ENCODE measurements around the gene CCDC30. TPM values are rescaled to one million over a fixed set of nuclear protein-coding genes. Genes with fewer than 3 reads are reported as not detected.
A peak's percentile ranks its signal among the peaks of the same experiment; 100 is the strongest.

Gene CCDC30
- total RNA-seq, 1 donor from 2014 or later = 0.79 TPM

GRCh38 chr1:42439940-42440339 lies 23.1 kb upstream of the CCDC30 start:
- peak; percentile 96 for DNase-seq (ENCODE audit: low read depth)
- Histone ChIP-seq H3K4me3 (ENCODE audit: low read depth, low read length) (no peak overlapping the region), H3K27me3 (ENCODE audit: control insufficient read depth, insufficient read depth, low read length) (no peaks in the 10 kb centered on the region), H3K36me3 (ENCODE audit: control insufficient read depth, insufficient read depth, low read length) (no peaks in the 10 kb centered on the region)
- TF ChIP-seq CTCF (IDR thresholded peaks at IDR 0.05; ENCODE audit: insufficient read depth, low read length, severe bottlenecking) = no peak
- no peak for FAIRE-seq

- FAIRE-seq = peak; percentile 72
- Histone ChIP-seq H3K27me3 (ENCODE audit: control insufficient read depth, insufficient read depth, low read length) (no peaks in the 10 kb centered on the region), H3K4me3 (ENCODE audit: low read depth, low read length) (no peak overlapping the region), H3K36me3 (ENCODE audit: control insufficient read depth, insufficient read depth, low read length) (no peaks in the 10 kb centered on the region)
- TF ChIP-seq CTCF (IDR thresholded peaks at IDR 0.05; ENCODE audit: insufficient read depth, low read length, severe bottlenecking) = no peak
- no peak for DNase-seq (ENCODE audit: low read depth)
These were observed 20.4 kb upstream of the CCDC30 start for GRCh38 chr1:42442662-42443061.

- no peaks in the 10 kb centered on the region for H3K36me3 ChIP-seq (ENCODE audit: control insufficient read depth, insufficient read depth, low read length)
- no peak for FAIRE-seq
- no peak for TF ChIP-seq CTCF (IDR thresholded peaks at IDR 0.05; ENCODE audit: insufficient read depth, low read length, severe bottlenecking)
- no peak for DNase-seq (ENCODE audit: low read depth)
- H3K27me3 ChIP-seq (ENCODE audit: control insufficient read depth, insufficient read depth, low read length) = no peaks in the 10 kb centered on the region
- no peak overlapping the region for H3K4me3 ChIP-seq (ENCODE audit: low read depth, low read length)
These were observed 13.8 kb upstream of the CCDC30 start for GRCh38 chr1:42449256-42449655.

GRCh38 chr1:42450061-42450460 lies 13.0 kb upstream of the CCDC30 start:
- FAIRE-seq = peak; percentile 68
- H3K4me3 ChIP-seq (ENCODE audit: low read depth, low read length) = no peak overlapping the region
- H3K27me3 ChIP-seq (ENCODE audit: control insufficient read depth, insufficient read depth, low read length) = no peaks in the 10 kb centered on the region
- DNase-seq (ENCODE audit: low read depth) = no peak
- no peak for TF ChIP-seq CTCF (IDR thresholded peaks at IDR 0.05; ENCODE audit: insufficient read depth, low read length, severe bottlenecking)
- H3K36me3 ChIP-seq (ENCODE audit: control insufficient read depth, insufficient read depth, low read length) = no peaks in the 10 kb centered on the region

GRCh38 chr1:42453386-42453785 lies 9.7 kb upstream of the CCDC30 start:
- no peak for TF ChIP-seq CTCF (IDR thresholded peaks at IDR 0.05; ENCODE audit: insufficient read depth, low read length, severe bottlenecking)
- Histone ChIP-seq H3K27me3 (ENCODE audit: control insufficient read depth, insufficient read depth, low read length) (no peaks in the 10 kb centered on the region), H3K36me3 (ENCODE audit: control insufficient read depth, insufficient read depth, low read length) (no peaks in the 10 kb centered on the region), H3K4me3 (ENCODE audit: low read depth, low read length) (no peak overlapping the region)
- FAIRE-seq (no peak), DNase-seq (ENCODE audit: low read depth) (no peak)

- DNase-seq (ENCODE audit: low read depth) = no peak
- Histone ChIP-seq H3K36me3 (ENCODE audit: control insufficient read depth, insufficient read depth, low read length) (peaks cover 2% of the 10 kb centered on the region), H3K27me3 (ENCODE audit: control insufficient read depth, insufficient read depth, low read length) (no peaks in the 10 kb centered on the region), H3K4me3 (ENCODE audit: low read depth, low read length) (no peak overlapping the region)
- no peak for FAIRE-seq
- TF ChIP-seq CTCF (IDR thresholded peaks at IDR 0.05; ENCODE audit: insufficient read depth, low read length, severe bottlenecking) = no peak
These were observed 8.7 kb upstream of the CCDC30 start for GRCh38 chr1:42454403-42454802.
